Sciatic nerve (tissue), 2 donors: ENCODE results near the gene DCAF16. TPM values are rescaled to one million over a fixed set of nuclear protein-coding genes. Genes with fewer than 3 reads are reported as not detected.

Experiments used
- ATAC-seq: fragments of 200-7000 bp; cut with Tn5 transposase; one replicate; pipeline ENCODE4 v1.9.1; 2020; ENCODE audit warnings: mild to moderate bottlenecking, moderate library complexity
- DNase-seq: peaks from one replicate; pipeline ENCODE4 v3.0.0-alpha.2; 2020; ENCODE audit warnings: low spot score
- intact Hi-C: fragments of 100-400 bp; cut with DNase I; formaldehyde crosslinking; loops from one replicate; pipeline ENCODE4 v1.14.2; 2022
- total RNA-seq: library from RNA; stranded (reverse); fragmentation: NEBNext Ultra II Directional; extraction: Animal tissue kit (Norgen Biotek cat#: 25700); gene quantifications from one replicate; pipeline ENCODE4 v1.2.1, GENCODE V29; 2021
- donor health status: DM: no; HTN: no; CAD: no.
- donor health status: DM: no; HTN: no; CAD: no.

The DCAF16 gene
- total RNA-seq, 1 donor from 2014 or later = 47.7 TPM

- DNase-seq = no peak
- ATAC-seq = no peak
- intact Hi-C loops = no loop called here
Measured at GRCh38 chr4:17787315-17787714, 23.2 kb downstream of the DCAF16 start.

- DNase-seq = no peak
- intact Hi-C loops = no loop called here
Measured at GRCh38 chr4:17786567-17786966, 24.0 kb downstream of the DCAF16 start.

DNA sequence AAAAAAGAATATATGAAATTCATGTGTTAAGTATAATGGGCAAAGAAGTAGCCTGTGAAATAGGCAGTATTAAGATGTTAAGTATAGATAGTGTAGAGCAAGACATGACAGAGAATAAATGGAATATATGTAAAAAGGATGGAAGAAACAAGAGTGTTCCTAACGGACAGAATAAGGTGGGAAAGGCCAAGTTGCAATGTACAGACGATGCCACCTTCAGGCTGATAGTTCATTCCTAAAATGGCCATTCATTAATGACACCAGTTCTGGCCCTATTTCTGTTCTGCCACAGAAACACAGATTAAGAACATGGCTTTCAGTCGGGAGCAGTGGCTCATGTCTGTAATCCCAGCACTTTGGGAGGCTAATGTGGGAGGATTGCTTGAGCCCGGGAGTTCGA is 24.7 kb downstream of the DCAF16 start:
- DNase-seq (no peak), ATAC-seq (no peak)
- intact Hi-C loops = no loop called here

More at GRCh38 chr4:17786567-17786966, 24.0 kb downstream of the DCAF16 start:
- ATAC-seq = no peak

- intact Hi-C loops = no loop called here
- no peak for DNase-seq
- ATAC-seq = no peak
Measured at GRCh38 chr4:17781300-17782287, 29.0 kb downstream of the DCAF16 start, which contains the start of gene FAM184B. Gene FAM184B, minus strand, starts transcription at chr4:17781621. Its CDS starts 322 bp downstream, at chr4:17781299.

DNA sequence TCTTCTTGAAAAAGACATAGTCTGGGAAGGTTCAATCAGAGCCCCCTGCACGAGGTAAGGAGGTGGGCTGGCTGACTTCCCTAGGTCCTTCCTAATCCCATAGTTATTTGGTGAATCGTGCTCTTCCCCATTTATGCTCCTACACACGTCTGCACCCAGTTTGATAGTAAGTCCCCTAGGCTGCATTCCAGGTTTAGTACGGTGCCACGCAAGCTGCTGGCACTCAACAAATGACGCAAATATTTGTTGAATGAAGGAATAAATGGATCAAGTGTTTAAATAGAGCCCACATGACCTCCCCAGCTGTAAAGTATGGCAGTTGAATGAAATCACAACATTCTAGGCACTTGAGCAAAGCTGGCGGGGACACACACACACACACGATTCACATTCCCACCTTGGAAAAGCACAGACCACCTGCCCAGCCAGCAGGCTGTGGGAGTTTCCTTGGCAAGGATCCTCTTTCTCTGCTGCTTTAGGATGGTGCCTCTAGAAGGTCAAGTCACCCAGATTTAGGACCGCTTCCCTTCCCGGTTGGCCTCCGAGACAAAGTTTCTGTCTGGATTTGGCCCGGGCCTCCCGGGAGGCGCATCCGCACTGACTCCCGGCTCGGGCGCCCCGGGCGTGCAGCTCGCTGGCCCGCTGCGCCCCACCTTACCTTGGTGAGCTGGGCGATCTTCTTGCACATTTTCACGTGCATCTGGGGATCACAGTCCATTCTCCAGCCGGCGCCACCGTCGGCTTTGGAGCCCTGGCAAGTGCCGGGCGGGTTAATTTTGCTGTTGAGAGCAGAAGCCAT is 29.9 kb downstream of the DCAF16 start:
- ATAC-seq (no peak), DNase-seq (no peak)
- intact Hi-C loops = no loop called here

DNA sequence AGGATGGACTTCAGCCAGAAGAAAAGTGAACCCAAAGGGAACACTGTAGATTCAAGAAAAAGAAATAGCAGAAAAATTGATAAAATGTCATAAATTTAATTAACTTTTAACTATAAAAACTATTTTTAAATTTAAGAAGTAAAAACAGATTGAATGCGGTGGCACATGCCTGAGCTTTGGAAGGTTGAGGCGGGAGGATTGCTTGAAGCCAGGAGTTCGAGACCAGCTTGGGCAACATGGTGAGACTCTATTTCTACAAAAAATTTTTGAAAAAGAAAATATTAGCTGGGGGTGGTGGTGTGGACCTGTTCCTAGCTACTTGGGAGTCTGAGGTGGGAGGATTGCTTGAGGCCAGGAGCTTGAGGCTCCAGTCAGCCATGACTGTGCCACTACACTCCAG is 32.1 kb downstream of the DCAF16 start:
- ATAC-seq = no peak

GRCh38 chr4:17773135-17773698 is 37.3 kb downstream of the DCAF16 start:
- intact Hi-C loops = no loop called here
- ATAC-seq (no peak), DNase-seq (no peak)

More for the DNA sequence above, 32.1 kb downstream of the DCAF16 start:
- intact Hi-C loops = no loop called here
- DNase-seq = no peak

- no peak for DNase-seq
- ATAC-seq = no peak
- intact Hi-C loops = no loop called here
Measured at GRCh38 chr4:17771284-17771908, 39.2 kb downstream of the DCAF16 start.

- intact Hi-C loops = no loop called here
- no peak for ATAC-seq
- DNase-seq = no peak
Measured at GRCh38 chr4:17770845-17771244, 39.7 kb downstream of the DCAF16 start.

DNA sequence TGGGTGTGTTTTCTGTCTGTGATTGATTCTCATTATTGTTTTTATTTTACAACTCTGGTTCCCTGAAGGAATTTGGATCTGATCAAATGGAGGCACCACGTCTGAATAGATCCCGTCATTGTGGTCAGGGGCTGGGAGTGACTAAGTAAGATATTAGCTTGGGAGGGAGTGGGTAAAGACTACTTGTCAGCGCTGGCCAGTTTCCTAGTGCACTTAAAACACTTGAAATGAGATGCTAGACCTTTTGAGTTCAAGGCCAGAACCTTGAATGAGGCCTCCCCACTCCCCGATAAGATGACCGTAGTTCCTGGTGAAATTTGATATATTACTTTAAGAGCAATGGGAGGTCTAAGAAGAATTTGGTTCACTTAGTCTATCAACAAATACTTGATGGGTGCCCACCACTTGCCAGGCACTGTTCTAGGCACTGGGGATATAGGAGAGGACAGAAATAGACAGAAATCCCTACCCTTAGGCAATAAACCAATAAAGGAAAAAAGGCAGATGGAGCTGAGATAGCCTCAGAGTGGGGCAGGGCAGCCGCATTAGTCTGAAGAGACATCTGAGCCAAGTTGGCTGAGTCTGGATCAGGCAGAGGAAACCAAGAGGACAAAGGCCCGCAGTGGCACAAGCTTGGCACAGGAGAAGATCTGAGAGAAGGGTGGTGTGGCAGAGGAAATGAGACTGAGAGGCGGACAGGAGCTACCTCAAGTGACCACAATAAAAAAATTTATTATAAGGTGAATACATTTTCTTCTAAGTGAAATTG is 41.0 kb downstream of the DCAF16 start:
- intact Hi-C loops = no loop called here
- ATAC-seq (no peak), DNase-seq (no peak)

DNA sequence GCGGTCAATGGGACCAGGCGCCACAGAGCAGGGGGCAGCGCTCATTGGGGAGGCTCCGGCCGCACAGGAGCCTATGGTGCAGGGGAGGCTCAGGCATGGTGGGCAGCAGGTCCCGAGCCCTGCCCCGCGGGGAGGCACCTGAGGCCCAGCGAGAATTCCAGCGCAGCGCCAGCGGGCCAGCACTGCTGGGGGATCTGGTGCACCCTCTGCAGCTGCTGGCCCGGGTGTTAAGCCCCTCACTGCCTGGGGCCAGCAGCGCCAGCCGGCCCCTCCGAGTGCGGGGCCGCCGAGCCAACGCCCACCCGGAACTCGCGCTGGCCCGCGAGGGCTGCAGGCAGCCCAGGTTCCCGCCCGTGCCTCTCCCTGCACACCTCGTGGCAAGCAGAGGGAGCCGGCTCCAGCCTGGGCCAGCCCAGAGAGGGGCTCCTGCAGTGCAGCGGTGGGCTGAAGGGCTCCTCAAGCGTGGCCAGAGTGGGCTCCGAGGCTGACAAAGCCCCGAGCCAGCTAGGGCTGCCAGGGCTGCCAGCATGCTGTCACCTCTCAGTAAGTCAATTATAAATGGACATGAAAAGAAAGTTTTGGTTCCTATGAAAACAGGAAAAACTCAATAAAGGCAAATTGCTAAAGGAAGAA is 43.6 kb downstream of the DCAF16 start:
- no peak for DNase-seq
- intact Hi-C loops = no loop called here
- ATAC-seq = no peak

GRCh38 chr4:17765514-17766286 is 44.9 kb downstream of the DCAF16 start:
- ATAC-seq (no peak), DNase-seq (no peak)
- intact Hi-C loops = no loop called here

DNA sequence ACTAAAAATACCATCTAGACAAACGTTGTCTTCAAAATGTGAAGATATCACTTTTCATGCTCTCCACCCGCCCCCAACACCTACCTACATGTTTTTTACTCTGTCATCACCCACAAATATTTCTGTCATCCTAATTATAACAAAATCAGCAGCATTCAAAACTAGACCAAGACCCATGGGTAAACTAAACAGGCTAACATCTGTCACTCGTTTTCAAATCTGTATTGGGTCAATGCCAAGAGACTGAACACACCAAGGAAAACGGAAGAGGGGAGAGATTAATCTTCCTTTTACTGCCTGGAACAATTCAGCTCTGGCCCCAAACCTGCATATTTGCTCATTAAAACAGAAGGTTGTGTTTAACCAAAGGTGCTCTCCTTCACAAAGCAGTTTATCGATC is 46.6 kb downstream of the DCAF16 start:
- DNase-seq (no peak), ATAC-seq (no peak)
- intact Hi-C loops = no loop called here

DNA sequence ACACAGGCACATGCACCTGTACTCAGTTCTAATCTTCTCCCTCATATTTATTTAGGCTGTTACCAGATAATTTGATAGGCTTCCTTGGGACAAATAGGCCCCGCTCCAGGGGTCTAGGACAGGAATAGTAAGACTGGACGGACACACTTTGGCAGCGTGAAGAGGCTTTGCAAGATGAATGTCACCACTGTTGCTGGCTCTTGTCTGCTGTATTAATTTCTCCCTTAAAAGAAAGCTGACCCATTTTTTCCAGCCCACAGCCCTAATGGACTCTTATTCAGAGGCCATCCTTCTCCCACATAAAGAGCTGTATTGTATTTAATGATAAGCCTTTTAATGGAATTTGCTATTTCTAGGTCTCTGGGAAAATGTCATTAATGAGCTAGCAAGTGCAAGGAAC is 47.1 kb downstream of the DCAF16 start:
- no peak for ATAC-seq
- intact Hi-C loops = no loop called here
- DNase-seq = no peak

DNA sequence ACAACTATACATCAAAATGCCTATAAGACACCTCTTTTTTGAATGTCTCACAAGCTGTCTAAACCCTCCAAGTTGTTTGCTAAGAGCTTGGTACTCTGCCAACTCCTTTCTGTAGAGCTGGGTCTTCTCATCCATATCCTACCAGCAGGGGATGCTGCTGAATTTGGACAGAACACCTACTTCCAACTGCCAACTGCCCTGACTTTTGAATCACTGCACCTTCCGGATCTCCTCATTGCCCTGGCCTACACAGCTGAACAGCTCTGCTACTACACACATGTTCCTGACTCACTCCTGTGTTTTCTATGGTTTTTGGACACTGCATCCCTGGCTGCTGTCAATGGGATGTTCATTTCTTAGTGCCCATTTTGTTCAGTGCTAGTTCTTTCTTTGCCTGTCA is 47.8 kb downstream of the DCAF16 start:
- DNase-seq (no peak), ATAC-seq (no peak)
- intact Hi-C loops = no loop called here

DNA sequence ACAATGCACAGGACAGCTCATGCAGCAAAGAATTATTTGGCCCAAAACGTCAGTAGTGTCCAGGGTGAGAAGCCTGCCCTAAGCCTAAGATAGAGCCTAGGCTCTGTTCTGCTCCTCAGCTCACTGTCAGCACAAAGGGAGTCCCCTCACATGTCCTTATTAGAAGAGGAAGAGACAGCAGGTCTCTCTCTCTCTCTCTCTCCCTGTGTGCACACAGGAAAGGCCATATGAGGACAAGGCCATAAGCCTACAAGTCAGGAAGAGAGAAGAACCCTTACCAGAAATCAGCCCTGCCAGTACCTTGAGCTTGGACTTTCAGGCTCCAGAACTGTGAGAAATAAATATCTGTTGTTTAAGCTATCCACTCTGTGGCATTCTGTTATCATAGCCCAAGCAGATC is 49.5 kb downstream of the DCAF16 start:
- no peak for DNase-seq
- no peak for ATAC-seq
- intact Hi-C loops = no loop called here

GRCh38 chr4:17760626-17761025 is 49.9 kb downstream of the DCAF16 start:
- no peak for ATAC-seq
- intact Hi-C loops = no loop called here
- DNase-seq = no peak
